Measurements from ENCODE around the gene ANKS1B. TPM values are rescaled to one million over a fixed set of nuclear protein-coding genes. Genes with fewer than 3 reads are reported as not detected.

ANKS1B gene
- total RNA-seq, 2 experiments from 2014 or later: 0.30 to 1.3 TPM

GRCh38 chr12:99389751-99390150 is 595.0 kb downstream of the ANKS1B start:
- no peaks in the 10 kb centered on the region for H3K27me3 Mint-ChIP-seq
- ChIA-PET POLR2A (no interaction called here), CTCF (no interaction called here)
- no peak overlapping the region for H3K4me3 Mint-ChIP-seq
- no peaks in the 10 kb centered on the region for H3K9me3 Mint-ChIP-seq
- H3K36me3 Mint-ChIP-seq (ENCODE audit: low read depth): no peaks in the 10 kb centered on the region
- no peak for DNase-seq
- H3K4me1 Mint-ChIP-seq: no peaks in the 10 kb centered on the region
- no peak overlapping the region for H3K27ac Mint-ChIP-seq

GRCh38 chr12:99388671-99389195 is 596.0 kb downstream of the ANKS1B start:
- DNase-seq: no peak
- Mint-ChIP-seq H3K36me3 (ENCODE audit: low read depth) (no peaks in the 10 kb centered on the region), H3K27me3 (no peaks in the 10 kb centered on the region), H3K27ac (no peak overlapping the region), H3K4me3 (no peak overlapping the region), H3K4me1 (no peaks in the 10 kb centered on the region), H3K9me3 (no peaks in the 10 kb centered on the region)
- ChIA-PET CTCF (no interaction called here), POLR2A (no interaction called here)

GRCh38 chr12:99387661-99388060 is 597.1 kb downstream of the ANKS1B start:
- Mint-ChIP-seq H3K9me3 (no peaks in the 10 kb centered on the region), H3K4me1 (no peaks in the 10 kb centered on the region), H3K4me3 (no peak overlapping the region), H3K36me3 (ENCODE audit: low read depth) (no peaks in the 10 kb centered on the region), H3K27me3 (no peaks in the 10 kb centered on the region), H3K27ac (no peak overlapping the region)
- POLR2A ChIA-PET: no interaction called here
- CTCF ChIA-PET: interaction anchor here (1.5 kb wide), 1 partner anchor 232 kb away, joined by 5 read pairs; no protein-coding TSS in a partner anchor
- no peak for DNase-seq

GRCh38 chr12:99386907-99387306 is 597.8 kb downstream of the ANKS1B start:
- ChIA-PET POLR2A (no interaction called here), CTCF (interaction anchor here (1.5 kb wide), 1 partner anchor 233 kb away, joined by 5 read pairs; no protein-coding TSS in a partner anchor)
- H3K9me3 Mint-ChIP-seq: no peaks in the 10 kb centered on the region
- no peaks in the 10 kb centered on the region for H3K27me3 Mint-ChIP-seq
- no peak for DNase-seq
- no peak overlapping the region for H3K27ac Mint-ChIP-seq
- no peaks in the 10 kb centered on the region for H3K36me3 Mint-ChIP-seq (ENCODE audit: low read depth)
- H3K4me3 Mint-ChIP-seq: no peak overlapping the region
- H3K4me1 Mint-ChIP-seq: peaks cover 1% of the 10 kb centered on the region

GRCh38 chr12:99383258-99383657 is 601.5 kb downstream of the ANKS1B start:
- Mint-ChIP-seq H3K4me1 (peaks cover 1% of the 10 kb centered on the region), H3K36me3 (ENCODE audit: low read depth) (no peaks in the 10 kb centered on the region), H3K27me3 (no peaks in the 10 kb centered on the region), H3K4me3 (no peak overlapping the region), H3K9me3 (no peaks in the 10 kb centered on the region), H3K27ac (no peak overlapping the region)
- ChIA-PET CTCF (no interaction called here), POLR2A (no interaction called here)
- DNase-seq: no peak

- H3K27me3 Mint-ChIP-seq: no peaks in the 10 kb centered on the region
- H3K4me1 Mint-ChIP-seq: peaks cover 1% of the 10 kb centered on the region
- no peaks in the 10 kb centered on the region for H3K9me3 Mint-ChIP-seq
- CTCF ChIA-PET: no interaction called here
- POLR2A ChIA-PET: no interaction called here
- no peak overlapping the region for H3K27ac Mint-ChIP-seq
- no peaks in the 10 kb centered on the region for H3K36me3 Mint-ChIP-seq (ENCODE audit: low read depth)
- no peak overlapping the region for H3K4me3 Mint-ChIP-seq
- no peak for DNase-seq
These were observed 602.7 kb downstream of the ANKS1B start for GRCh38 chr12:99381992-99382391.

- ChIA-PET CTCF (no interaction called here), POLR2A (no interaction called here)
- no peaks in the 10 kb centered on the region for H3K27me3 Mint-ChIP-seq
- peaks cover 1% of the 10 kb centered on the region for H3K4me1 Mint-ChIP-seq
- H3K27ac Mint-ChIP-seq: no peak overlapping the region
- DNase-seq: no peak
- H3K36me3 Mint-ChIP-seq (ENCODE audit: low read depth): no peaks in the 10 kb centered on the region
- H3K9me3 Mint-ChIP-seq: no peaks in the 10 kb centered on the region
- no peak overlapping the region for H3K4me3 Mint-ChIP-seq
These were observed 604.0 kb downstream of the ANKS1B start for GRCh38 chr12:99380701-99381100.

- Mint-ChIP-seq H3K9me3 (no peaks in the 10 kb centered on the region), H3K36me3 (ENCODE audit: low read depth) (no peaks in the 10 kb centered on the region), H3K27ac (no peak overlapping the region), H3K27me3 (no peaks in the 10 kb centered on the region), H3K4me1 (no peaks in the 10 kb centered on the region), H3K4me3 (no peak overlapping the region)
- no peak for DNase-seq
- ChIA-PET POLR2A (no interaction called here), CTCF (no interaction called here)
These were observed 610.7 kb downstream of the ANKS1B start for GRCh38 chr12:99374023-99374422.

GRCh38 chr12:99372257-99372920 is 612.3 kb downstream of the ANKS1B start:
- H3K4me1 Mint-ChIP-seq: no peaks in the 10 kb centered on the region
- H3K27me3 Mint-ChIP-seq: no peaks in the 10 kb centered on the region
- no peak overlapping the region for H3K27ac Mint-ChIP-seq
- ChIA-PET POLR2A (no interaction called here), CTCF (no interaction called here)
- DNase-seq: no peak
- no peaks in the 10 kb centered on the region for H3K9me3 Mint-ChIP-seq
- no peak overlapping the region for H3K4me3 Mint-ChIP-seq
- H3K36me3 Mint-ChIP-seq (ENCODE audit: low read depth): no peaks in the 10 kb centered on the region

- Mint-ChIP-seq H3K27me3 (no peaks in the 10 kb centered on the region), H3K4me1 (no peaks in the 10 kb centered on the region)
- POLR2A ChIA-PET: no interaction called here
These were observed 614.2 kb downstream of the ANKS1B start for GRCh38 chr12:99370421-99371138.

GRCh38 chr12:99367181-99367580 is 617.6 kb downstream of the ANKS1B start:
- H3K27me3 Mint-ChIP-seq: no peaks in the 10 kb centered on the region
- ChIA-PET CTCF (no interaction called here), POLR2A (no interaction called here)
- H3K27ac Mint-ChIP-seq: no peak overlapping the region
- DNase-seq: no peak
- no peak overlapping the region for H3K4me3 Mint-ChIP-seq
- no peaks in the 10 kb centered on the region for H3K36me3 Mint-ChIP-seq (ENCODE audit: low read depth)
- H3K4me1 Mint-ChIP-seq: no peaks in the 10 kb centered on the region
- H3K9me3 Mint-ChIP-seq: peaks cover 3% of the 10 kb centered on the region

More at GRCh38 chr12:99370421-99371138, 614.2 kb downstream of the ANKS1B start:
- DNase-seq: no peak
- CTCF ChIA-PET: no interaction called here
- Mint-ChIP-seq H3K4me3 (no peak overlapping the region), H3K36me3 (ENCODE audit: low read depth) (no peaks in the 10 kb centered on the region), H3K9me3 (no peaks in the 10 kb centered on the region), H3K27ac (no peak overlapping the region)

- no peak for DNase-seq
- Mint-ChIP-seq H3K9me3 (no peaks in the 10 kb centered on the region), H3K27me3 (no peaks in the 10 kb centered on the region), H3K4me1 (no peaks in the 10 kb centered on the region), H3K27ac (no peak overlapping the region), H3K36me3 (ENCODE audit: low read depth) (no peaks in the 10 kb centered on the region), H3K4me3 (no peak overlapping the region)
- ChIA-PET CTCF (no interaction called here), POLR2A (no interaction called here)
These were observed 632.5 kb downstream of the ANKS1B start for GRCh38 chr12:99352269-99352668.

- H3K27ac Mint-ChIP-seq: no peak overlapping the region
- CTCF ChIA-PET: no interaction called here
- POLR2A ChIA-PET: no interaction called here
- H3K4me1 Mint-ChIP-seq: no peaks in the 10 kb centered on the region
- no peaks in the 10 kb centered on the region for H3K27me3 Mint-ChIP-seq
- H3K9me3 Mint-ChIP-seq: peaks cover 3% of the 10 kb centered on the region
- no peak for DNase-seq
- no peaks in the 10 kb centered on the region for H3K36me3 Mint-ChIP-seq (ENCODE audit: low read depth)
- H3K4me3 Mint-ChIP-seq: no peak overlapping the region
These were observed 640.8 kb downstream of the ANKS1B start for GRCh38 chr12:99343960-99344359.

GRCh38 chr12:99339663-99340062 is 645.1 kb downstream of the ANKS1B start:
- H3K4me3 Mint-ChIP-seq: no peak overlapping the region
- H3K36me3 Mint-ChIP-seq (ENCODE audit: low read depth): no peaks in the 10 kb centered on the region
- H3K27ac Mint-ChIP-seq: no peak overlapping the region
- ChIA-PET POLR2A (no interaction called here), CTCF (no interaction called here)
- H3K27me3 Mint-ChIP-seq: no peaks in the 10 kb centered on the region
- H3K9me3 Mint-ChIP-seq: peaks cover 2% of the 10 kb centered on the region
- no peak for DNase-seq
- no peaks in the 10 kb centered on the region for H3K4me1 Mint-ChIP-seq

Measured in activated CD4-positive, alpha-beta memory T cell treated with anti-CD3 and anti-CD28 coated beads, Interleukin-2, amount 10 ng/mL, durations not matched to agents 7 days and 5 days (primary cell).